A549 (cell line): ENCODE data around the gene TAF9.

Experiments used
- CHD4 ChIP-seq: fragments of 200-600 bp; sonication (generic); IDR thresholded peaks from 2 replicates; pipeline ENCODE4 v1.6.1; 2016; ENCODE audit warnings: antibody characterized with exemption, mild to moderate bottlenecking, borderline replicate concordance
- POLR2A ChIP-seq: IDR thresholded peaks from 2 replicates; pipeline ENCODE4 v1.6.1; 2012; ENCODE audit warnings: mild to moderate bottlenecking, low read length
- SMC3 ChIP-seq: fragments of >200 bp; sonication (Bioruptor Twin); formaldehyde crosslinking; IDR thresholded peaks from 3 replicates; pipeline ENCODE4 v1.6.1; 2018; ENCODE audit warnings: inconsistent platforms
- SREBF2 ChIP-seq: fragments of 450-650 bp; IDR thresholded peaks from 2 replicates; pipeline ENCODE4 v1.6.1; 2014; ENCODE audit warnings: mild to moderate bottlenecking, moderate library complexity
- TF ChIP-seq, protein P1 (sequence below): fragments of >200 bp; sonication (Bioruptor Twin); formaldehyde crosslinking; IDR thresholded peaks from 3 replicates; pipeline ENCODE4 v1.5.1; 2016
- TF ChIP-seq, protein P2 (sequence below): IDR thresholded peaks from 2 replicates; pipeline ENCODE4 v1.6.1; 2012
- TF ChIP-seq, protein P3 (sequence below): IDR thresholded peaks from 2 replicates; pipeline ENCODE4 v1.6.1; 2012
- TF ChIP-seq, protein P4 (sequence below): fragments of 450-650 bp; IDR thresholded peaks from 2 replicates; pipeline ENCODE4 v1.6.1; 2014; ENCODE audit warnings: antibody characterized with exemption

- TF ChIP-seq, protein P1, sequence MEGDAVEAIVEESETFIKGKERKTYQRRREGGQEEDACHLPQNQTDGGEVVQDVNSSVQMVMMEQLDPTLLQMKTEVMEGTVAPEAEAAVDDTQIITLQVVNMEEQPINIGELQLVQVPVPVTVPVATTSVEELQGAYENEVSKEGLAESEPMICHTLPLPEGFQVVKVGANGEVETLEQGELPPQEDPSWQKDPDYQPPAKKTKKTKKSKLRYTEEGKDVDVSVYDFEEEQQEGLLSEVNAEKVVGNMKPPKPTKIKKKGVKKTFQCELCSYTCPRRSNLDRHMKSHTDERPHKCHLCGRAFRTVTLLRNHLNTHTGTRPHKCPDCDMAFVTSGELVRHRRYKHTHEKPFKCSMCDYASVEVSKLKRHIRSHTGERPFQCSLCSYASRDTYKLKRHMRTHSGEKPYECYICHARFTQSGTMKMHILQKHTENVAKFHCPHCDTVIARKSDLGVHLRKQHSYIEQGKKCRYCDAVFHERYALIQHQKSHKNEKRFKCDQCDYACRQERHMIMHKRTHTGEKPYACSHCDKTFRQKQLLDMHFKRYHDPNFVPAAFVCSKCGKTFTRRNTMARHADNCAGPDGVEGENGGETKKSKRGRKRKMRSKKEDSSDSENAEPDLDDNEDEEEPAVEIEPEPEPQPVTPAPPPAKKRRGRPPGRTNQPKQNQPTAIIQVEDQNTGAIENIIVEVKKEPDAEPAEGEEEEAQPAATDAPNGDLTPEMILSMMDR, result peak; percentile 69
- TF ChIP-seq CHD4 (no peak), SREBF2 (no peak), SMC3 (peak; percentile 77), POLR2A (no peak)
- TF ChIP-seq, protein P2, sequence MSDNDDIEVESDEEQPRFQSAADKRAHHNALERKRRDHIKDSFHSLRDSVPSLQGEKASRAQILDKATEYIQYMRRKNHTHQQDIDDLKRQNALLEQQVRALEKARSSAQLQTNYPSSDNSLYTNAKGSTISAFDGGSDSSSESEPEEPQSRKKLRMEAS, result peak; percentile 71
- TF ChIP-seq, protein P3, sequence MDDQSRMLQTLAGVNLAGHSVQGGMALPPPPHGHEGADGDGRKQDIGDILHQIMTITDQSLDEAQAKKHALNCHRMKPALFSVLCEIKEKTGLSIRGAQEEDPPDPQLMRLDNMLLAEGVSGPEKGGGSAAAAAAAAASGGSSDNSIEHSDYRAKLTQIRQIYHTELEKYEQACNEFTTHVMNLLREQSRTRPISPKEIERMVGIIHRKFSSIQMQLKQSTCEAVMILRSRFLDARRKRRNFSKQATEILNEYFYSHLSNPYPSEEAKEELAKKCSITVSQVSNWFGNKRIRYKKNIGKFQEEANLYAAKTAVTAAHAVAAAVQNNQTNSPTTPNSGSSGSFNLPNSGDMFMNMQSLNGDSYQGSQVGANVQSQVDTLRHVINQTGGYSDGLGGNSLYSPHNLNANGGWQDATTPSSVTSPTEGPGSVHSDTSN, result no peak
- TF ChIP-seq, protein P4, sequence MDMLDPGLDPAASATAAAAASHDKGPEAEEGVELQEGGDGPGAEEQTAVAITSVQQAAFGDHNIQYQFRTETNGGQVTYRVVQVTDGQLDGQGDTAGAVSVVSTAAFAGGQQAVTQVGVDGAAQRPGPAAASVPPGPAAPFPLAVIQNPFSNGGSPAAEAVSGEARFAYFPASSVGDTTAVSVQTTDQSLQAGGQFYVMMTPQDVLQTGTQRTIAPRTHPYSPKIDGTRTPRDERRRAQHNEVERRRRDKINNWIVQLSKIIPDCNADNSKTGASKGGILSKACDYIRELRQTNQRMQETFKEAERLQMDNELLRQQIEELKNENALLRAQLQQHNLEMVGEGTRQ, result no peak
Observed at GRCh38 chr5:69334793-69335268, 34.5 kb downstream of the TAF9 start.
